SU-DHL-6 (cell line): ENCODE measurements around the gene SLCO2B1.

Experiments
- H2AFZ ChIP-seq: fragments of 200-600 bp; sonication (generic); 2 replicates; pipeline ENCODE4 v1.6.1; 2014; ENCODE audit warnings: low read depth, mild to moderate bottlenecking, moderate library complexity, mixed read lengths, antibody characterized with exemption, low read length; ENCODE audit not compliant: severe bottlenecking
- H3F3A ChIP-seq: fragments of 200-600 bp; shearing (Covaris generic); 2 replicates; pipeline ENCODE4 v1.6.0; 2016; ENCODE audit warnings: antibody characterized with exemption, mild to moderate bottlenecking; ENCODE audit not compliant: insufficient read depth
- H3K27ac ChIP-seq: fragments of 200-600 bp; sonication (generic); 2 replicates; pipeline ENCODE4 v1.5.1; 2016; ENCODE audit warnings: low read depth, mild to moderate bottlenecking, low read length, moderate library complexity, mixed read lengths
- H3K27me3 ChIP-seq: fragments of 200-600 bp; sonication (generic), shearing (Covaris generic); 2 replicates; pipeline ENCODE4 v1.6.0; 2014; ENCODE audit warnings: mild to moderate bottlenecking, low read length
- H3K36me3 ChIP-seq: fragments of 200-600 bp; sonication (generic); 2 replicates; pipeline ENCODE4 v1.6.1; 2014; ENCODE audit warnings: mild to moderate bottlenecking, low read length, mixed read lengths
- H3K4me2 ChIP-seq: fragments of 300-600, 200-600 bp; shearing (Covaris generic), sonication (generic); 2 replicates; pipeline ENCODE4 v1.6.0; 2014; ENCODE audit warnings: low read length, low read depth, mild to moderate bottlenecking; ENCODE audit not compliant: poor library complexity, severe bottlenecking
- H3K4me3 ChIP-seq: fragments of 200-600 bp; sonication (generic); 2 replicates; pipeline ENCODE4 v1.5.1; 2014; ENCODE audit warnings: antibody characterized with exemption, low read length, mild to moderate bottlenecking, mixed read lengths; ENCODE audit not compliant: insufficient read depth, poor library complexity, severe bottlenecking
- H3K79me2 ChIP-seq: fragments of 200-600 bp; sonication (generic); 2 replicates; pipeline ENCODE4 v1.6.1; 2014; ENCODE audit warnings: mild to moderate bottlenecking, low read length, moderate library complexity; ENCODE audit not compliant: insufficient read depth
- H3K9ac ChIP-seq: fragments of 200-600 bp; sonication (generic); 2 replicates; pipeline ENCODE4 v1.7.0; 2014; ENCODE audit warnings: mild to moderate bottlenecking, low read length
- H3K9me2 ChIP-seq: fragments of 200-600 bp; sonication (generic); replicated peaks from 2 replicates; pipeline ENCODE4 v1.6.1; 2014; ENCODE audit warnings: low read length; ENCODE audit not compliant: insufficient read depth
- H3K9me3 ChIP-seq: fragments of 200-600 bp; sonication (generic); 2 replicates; pipeline ENCODE4 v1.6.1; 2014; ENCODE audit warnings: low read length, mixed read lengths; ENCODE audit not compliant: insufficient read depth
- H4K20me1 ChIP-seq: fragments of 200-600 bp; sonication (generic); 2 replicates; pipeline ENCODE4 v1.6.1; 2014; ENCODE audit warnings: low read depth, mild to moderate bottlenecking, antibody characterized with exemption, low read length, moderate library complexity, mixed read lengths
- EZH2phosphoT487 ChIP-seq: fragments of 200-600 bp; sonication (generic), shearing (Covaris generic); conservative IDR thresholded peaks from 2 replicates; pipeline ENCODE4 v1.6.1; 2018; ENCODE audit warnings: mild to moderate bottlenecking, antibody characterized with exemption, low read length, moderate library complexity, mixed read lengths
- TF ChIP-seq, protein P1 (sequence below): fragments of 200-600 bp; sonication (generic); IDR thresholded peaks from one replicate; pipeline ENCODE4 v1.5.1; 2017; ENCODE audit warnings: antibody characterized with exemption, mild to moderate bottlenecking, low read length, moderate library complexity; ENCODE audit not compliant: insufficient read depth, poor library complexity, severe bottlenecking

SLCO2B1 gene

DNA sequence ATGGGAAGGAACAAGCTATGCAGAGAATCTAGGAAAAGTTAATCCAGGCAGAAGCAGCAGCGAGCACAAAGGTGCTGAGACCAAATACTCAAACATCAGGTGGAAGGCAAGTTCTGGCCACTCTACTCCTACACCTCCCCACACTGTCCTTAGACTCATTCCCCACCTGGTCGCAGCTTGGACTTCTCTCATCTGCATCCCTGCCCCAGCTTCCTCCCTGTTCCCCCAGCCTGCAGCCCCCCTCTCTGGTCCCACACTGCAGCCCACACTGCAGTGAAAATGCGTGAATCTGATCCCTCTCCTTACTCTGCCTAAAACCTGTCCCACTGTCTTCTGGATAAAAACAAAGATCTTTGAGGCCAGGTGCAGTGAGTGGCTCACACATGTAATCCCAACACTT, 98.8 kb downstream of the SLCO2B1 start:
- no peak for TF ChIP-seq EZH2phosphoT487
- TF ChIP-seq, protein P1, sequence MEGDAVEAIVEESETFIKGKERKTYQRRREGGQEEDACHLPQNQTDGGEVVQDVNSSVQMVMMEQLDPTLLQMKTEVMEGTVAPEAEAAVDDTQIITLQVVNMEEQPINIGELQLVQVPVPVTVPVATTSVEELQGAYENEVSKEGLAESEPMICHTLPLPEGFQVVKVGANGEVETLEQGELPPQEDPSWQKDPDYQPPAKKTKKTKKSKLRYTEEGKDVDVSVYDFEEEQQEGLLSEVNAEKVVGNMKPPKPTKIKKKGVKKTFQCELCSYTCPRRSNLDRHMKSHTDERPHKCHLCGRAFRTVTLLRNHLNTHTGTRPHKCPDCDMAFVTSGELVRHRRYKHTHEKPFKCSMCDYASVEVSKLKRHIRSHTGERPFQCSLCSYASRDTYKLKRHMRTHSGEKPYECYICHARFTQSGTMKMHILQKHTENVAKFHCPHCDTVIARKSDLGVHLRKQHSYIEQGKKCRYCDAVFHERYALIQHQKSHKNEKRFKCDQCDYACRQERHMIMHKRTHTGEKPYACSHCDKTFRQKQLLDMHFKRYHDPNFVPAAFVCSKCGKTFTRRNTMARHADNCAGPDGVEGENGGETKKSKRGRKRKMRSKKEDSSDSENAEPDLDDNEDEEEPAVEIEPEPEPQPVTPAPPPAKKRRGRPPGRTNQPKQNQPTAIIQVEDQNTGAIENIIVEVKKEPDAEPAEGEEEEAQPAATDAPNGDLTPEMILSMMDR: no peak
- H3K36me3 ChIP-seq: no peaks in the 10 kb centered on the region

DNA sequence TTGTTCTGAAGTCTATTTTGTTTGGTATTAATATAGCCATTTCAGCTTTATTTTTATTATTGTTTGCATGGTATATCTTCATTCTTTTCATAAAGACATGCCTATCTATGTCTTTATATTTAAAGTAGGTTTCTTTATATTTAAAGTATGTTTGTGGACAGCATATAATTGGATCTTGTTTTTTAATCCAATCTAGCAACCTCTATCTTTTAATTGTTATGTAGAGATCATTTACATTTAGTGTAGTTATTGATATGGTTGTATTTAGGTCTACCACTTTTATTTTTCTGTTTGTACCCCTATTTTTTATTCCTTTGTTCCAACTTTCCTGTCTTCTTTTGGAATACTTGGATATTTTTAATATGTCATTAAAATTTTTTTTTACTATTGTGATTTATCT, 103.4 kb downstream of the SLCO2B1 start:
- Histone ChIP-seq H3K27ac (no peak overlapping the region), H3K9me2 (no peaks in the 10 kb centered on the region), H4K20me1 (no peaks in the 10 kb centered on the region), H3K9me3 (no peaks in the 10 kb centered on the region), H3K4me3 (no peak overlapping the region), H3K79me2 (no peaks in the 10 kb centered on the region), H3K27me3 (no peaks in the 10 kb centered on the region), H3K36me3 (no peaks in the 10 kb centered on the region), H3K9ac (no peak overlapping the region), H3F3A (no peaks in the 10 kb centered on the region), H2AFZ (no peak overlapping the region), H3K4me2 (no peak overlapping the region)
- TF ChIP-seq EZH2phosphoT487: no peak
- TF ChIP-seq, protein P1: no peak

More for the DNA sequence above, 98.8 kb downstream of the SLCO2B1 start:
- no peaks in the 10 kb centered on the region for H3F3A ChIP-seq
- H2AFZ ChIP-seq: no peak overlapping the region
- no peak overlapping the region for H3K27ac ChIP-seq
- H3K27me3 ChIP-seq: no peaks in the 10 kb centered on the region
- no peaks in the 10 kb centered on the region for H3K9me3 ChIP-seq
- H3K9me2 ChIP-seq: no peaks in the 10 kb centered on the region
- no peak overlapping the region for H3K9ac ChIP-seq
- H3K4me2 ChIP-seq: no peak overlapping the region
- no peak overlapping the region for H3K4me3 ChIP-seq
- no peaks in the 10 kb centered on the region for H4K20me1 ChIP-seq
- H3K79me2 ChIP-seq: no peaks in the 10 kb centered on the region
